ENCODE measurements around the gene CCDC33.

Gene CCDC33

GRCh38 chr15:74383286-74383685 is 147.2 kb downstream of the CCDC33 start (continued):
- no peak for TF ChIP-seq PATZ1 (tag by site-specific recombination; IDR thresholded peaks at IDR 0.05)
- TF ChIP-seq ZNF549 (tag by site-specific recombination; IDR thresholded peaks at IDR 0.05): no peak
- no peak for TF ChIP-seq ZNF449 (tag by site-specific recombination; IDR thresholded peaks at IDR 0.05)
- no peak for TF ChIP-seq GLIS1 (tag by site-specific recombination; IDR thresholded peaks at IDR 0.05)

GRCh38 chr15:74383695-74384565 is 147.8 kb downstream of the CCDC33 start:
- Histone ChIP-seq H3K27ac (ENCODE audit: extremely low read depth, low read depth, low read length) (no peak overlapping the region), H3K4me1 (ENCODE audit: control insufficient read depth, insufficient read depth, low read length) (no peaks in the 10 kb centered on the region), H3K9me3 (ENCODE audit: control insufficient read depth, insufficient read depth, low read depth, low read length) (no peaks in the 10 kb centered on the region), H3K36me3 (ENCODE audit: control insufficient read depth in 2 of 2, insufficient read depth in 1 of 2, low read length in 2 of 2) (no peaks in the 10 kb centered on the region), H3K4me3 (ENCODE audit: low read depth, low read length) (no peak overlapping the region)
- POLR2A ChIA-PET: interaction anchor here (2.6 kb wide), 1 partner anchor 50 kb away, joined by 11 read pairs; the partner anchor contains the start of gene SEMA7A
- CTCF ChIA-PET: interaction anchor here (0.5 to 25.1 kb wide), 19 partner anchors 9 to 1764 kb away, joined by 3 to 768 read pairs (median 6); partner anchors contain the start of gene SEMA7A
- TF ChIP-seq ELK4 (IDR thresholded peaks at IDR 0.05; ENCODE audit: borderline replicate concordance, low read depth, low read length): no peak
- no peak for TF ChIP-seq SP7 (tag by site-specific recombination; IDR thresholded peaks at IDR 0.05)
- no peak for TF ChIP-seq ZNF239 (tag by site-specific recombination; IDR thresholded peaks at IDR 0.05)
- no peak for TF ChIP-seq AEBP2 (tag by site-specific recombination; IDR thresholded peaks at IDR 0.05; ENCODE audit: borderline replicate concordance)
- no peak for TF ChIP-seq ZNF394 (tag by site-specific recombination; IDR thresholded peaks at IDR 0.05; ENCODE audit: borderline replicate concordance)
- no peak for TF ChIP-seq OVOL3 (tag by site-specific recombination; IDR thresholded peaks at IDR 0.05)
- TF ChIP-seq ZFHX2 (tag by site-specific recombination; conservative IDR thresholded peaks at IDR 0.05): peak; percentile 63
- no peak for TF ChIP-seq ZNF785 (tag by site-specific recombination; IDR thresholded peaks at IDR 0.05)
- TF ChIP-seq ZNF221 (tag by site-specific recombination; IDR thresholded peaks at IDR 0.05; ENCODE audit: borderline replicate concordance): no peak
- 0 out of 2 replicates have a peak, but pooled peaks have one; percentile 14 for TF ChIP-seq ZBTB17 (tag by site-specific recombination; IDR thresholded peaks at IDR 0.05)
- peak; percentile 41 for TF ChIP-seq ZNF629 (tag by site-specific recombination; IDR thresholded peaks at IDR 0.05)
- no peak for TF ChIP-seq GLIS1 (tag by site-specific recombination; IDR thresholded peaks at IDR 0.05)
- TF ChIP-seq ZNF426 (tag by site-specific recombination; IDR thresholded peaks at IDR 0.05): no peak
- TF ChIP-seq GFI1B (tag by site-specific recombination; IDR thresholded peaks at IDR 0.05): no peak
- peak; percentile 85 for TF ChIP-seq PRDM10 (tag by site-specific recombination; IDR thresholded peaks at IDR 0.05)
- TF ChIP-seq ZNF341 (tag by site-specific recombination; IDR thresholded peaks at IDR 0.05; ENCODE audit: low read depth): peak; percentile 49; the same call in 1 of the 2 replicates
- no peak for TF ChIP-seq ZNF214 (tag by site-specific recombination; IDR thresholded peaks at IDR 0.05; ENCODE audit: borderline replicate concordance)
- no peak for TF ChIP-seq ZNF707 (tag by site-specific recombination; IDR thresholded peaks at IDR 0.05)
- peak; percentile 69 for TF ChIP-seq EGR2 (tag by site-specific recombination; IDR thresholded peaks at IDR 0.05; ENCODE audit: low read depth)
- no peak for TF ChIP-seq KLF16 (tag by site-specific recombination; IDR thresholded peaks at IDR 0.05)
- no peak for TF ChIP-seq ZNF600 (tag by site-specific recombination; IDR thresholded peaks at IDR 0.05)
